ENCODE measurements around the gene ADSS2.

DNA sequence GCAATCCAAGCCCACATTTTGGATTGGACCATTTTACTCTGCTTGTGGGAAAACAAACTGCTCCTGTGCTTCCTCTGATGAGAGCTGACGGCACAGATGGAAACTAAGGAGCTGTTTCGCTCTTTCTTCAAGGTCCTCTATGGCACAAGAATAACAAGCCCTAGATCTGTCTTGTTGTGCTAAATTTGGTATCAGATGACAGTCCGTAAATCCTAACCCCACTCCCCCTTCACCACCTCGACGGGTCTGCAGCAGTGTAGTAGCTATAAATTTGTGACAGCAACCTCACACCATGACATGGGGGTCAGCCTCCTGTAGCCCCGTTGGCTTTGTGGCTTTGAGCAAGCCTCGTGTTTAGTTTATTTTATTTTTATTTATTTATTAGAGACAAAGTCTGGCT lies 85.9 kb downstream of the ADSS2 start:
- TF ChIP-seq, protein P1, sequence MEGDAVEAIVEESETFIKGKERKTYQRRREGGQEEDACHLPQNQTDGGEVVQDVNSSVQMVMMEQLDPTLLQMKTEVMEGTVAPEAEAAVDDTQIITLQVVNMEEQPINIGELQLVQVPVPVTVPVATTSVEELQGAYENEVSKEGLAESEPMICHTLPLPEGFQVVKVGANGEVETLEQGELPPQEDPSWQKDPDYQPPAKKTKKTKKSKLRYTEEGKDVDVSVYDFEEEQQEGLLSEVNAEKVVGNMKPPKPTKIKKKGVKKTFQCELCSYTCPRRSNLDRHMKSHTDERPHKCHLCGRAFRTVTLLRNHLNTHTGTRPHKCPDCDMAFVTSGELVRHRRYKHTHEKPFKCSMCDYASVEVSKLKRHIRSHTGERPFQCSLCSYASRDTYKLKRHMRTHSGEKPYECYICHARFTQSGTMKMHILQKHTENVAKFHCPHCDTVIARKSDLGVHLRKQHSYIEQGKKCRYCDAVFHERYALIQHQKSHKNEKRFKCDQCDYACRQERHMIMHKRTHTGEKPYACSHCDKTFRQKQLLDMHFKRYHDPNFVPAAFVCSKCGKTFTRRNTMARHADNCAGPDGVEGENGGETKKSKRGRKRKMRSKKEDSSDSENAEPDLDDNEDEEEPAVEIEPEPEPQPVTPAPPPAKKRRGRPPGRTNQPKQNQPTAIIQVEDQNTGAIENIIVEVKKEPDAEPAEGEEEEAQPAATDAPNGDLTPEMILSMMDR (conservative IDR thresholded peaks at IDR 0.05; ENCODE audit: low read length) = no peak
- no peak for TF ChIP-seq EZH2phosphoT487 (IDR thresholded peaks at IDR 0.05; ENCODE audit: borderline replicate concordance)

Measured in Loucy (cell line).